OCI-LY1 (cell line): ENCODE results near the gene LIMS2.

Source experiments
- EZH2 ChIP-seq: fragments of 200-600 bp; sonication (generic), shearing (Covaris generic); IDR thresholded peaks from 2 replicates; pipeline ENCODE4 v1.8.0; 2017; ENCODE audit warnings: borderline replicate concordance, mixed run types, mild to moderate bottlenecking, antibody characterized with exemption, low read length, moderate library complexity, mixed read lengths
- TF ChIP-seq, protein P1 (sequence below): fragments of 200-600 bp; sonication (generic), shearing (Covaris generic); IDR thresholded peaks from 2 replicates; pipeline ENCODE4 v1.5.1; 2017; ENCODE audit warnings: mild to moderate bottlenecking, antibody characterized with exemption, low read length, moderate library complexity, mixed read lengths

DNA sequence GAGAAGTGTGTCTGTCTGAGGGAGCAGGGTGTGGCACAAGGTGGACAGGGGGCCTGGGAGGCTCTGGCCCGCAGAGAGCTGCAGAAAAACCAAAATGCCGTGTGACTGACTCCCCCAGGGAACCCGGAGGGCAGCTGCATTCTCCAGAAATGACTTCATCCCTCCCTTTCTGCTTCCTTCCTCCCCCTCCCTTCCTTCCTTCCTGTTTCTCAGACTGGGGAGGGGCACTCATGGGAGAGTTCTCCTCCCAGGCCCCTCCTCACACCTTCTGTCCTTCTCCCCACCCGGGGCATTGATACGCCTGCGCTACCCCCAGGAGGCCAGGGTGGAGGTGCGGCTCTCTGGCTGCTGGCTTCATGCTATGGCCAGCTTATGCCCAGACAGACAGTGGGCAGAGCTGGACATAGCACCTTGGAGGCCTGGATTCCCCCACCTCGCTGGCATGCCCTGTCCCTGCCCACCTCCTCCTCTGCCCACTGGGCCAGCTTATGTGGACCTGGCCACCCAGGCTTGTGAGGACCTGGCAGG lies 37.5 kb downstream of the LIMS2 start:
- TF ChIP-seq, protein P1, sequence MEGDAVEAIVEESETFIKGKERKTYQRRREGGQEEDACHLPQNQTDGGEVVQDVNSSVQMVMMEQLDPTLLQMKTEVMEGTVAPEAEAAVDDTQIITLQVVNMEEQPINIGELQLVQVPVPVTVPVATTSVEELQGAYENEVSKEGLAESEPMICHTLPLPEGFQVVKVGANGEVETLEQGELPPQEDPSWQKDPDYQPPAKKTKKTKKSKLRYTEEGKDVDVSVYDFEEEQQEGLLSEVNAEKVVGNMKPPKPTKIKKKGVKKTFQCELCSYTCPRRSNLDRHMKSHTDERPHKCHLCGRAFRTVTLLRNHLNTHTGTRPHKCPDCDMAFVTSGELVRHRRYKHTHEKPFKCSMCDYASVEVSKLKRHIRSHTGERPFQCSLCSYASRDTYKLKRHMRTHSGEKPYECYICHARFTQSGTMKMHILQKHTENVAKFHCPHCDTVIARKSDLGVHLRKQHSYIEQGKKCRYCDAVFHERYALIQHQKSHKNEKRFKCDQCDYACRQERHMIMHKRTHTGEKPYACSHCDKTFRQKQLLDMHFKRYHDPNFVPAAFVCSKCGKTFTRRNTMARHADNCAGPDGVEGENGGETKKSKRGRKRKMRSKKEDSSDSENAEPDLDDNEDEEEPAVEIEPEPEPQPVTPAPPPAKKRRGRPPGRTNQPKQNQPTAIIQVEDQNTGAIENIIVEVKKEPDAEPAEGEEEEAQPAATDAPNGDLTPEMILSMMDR = no peak
- no peak for TF ChIP-seq EZH2
